Transverse colon (tissue), 4 donors: Measurements from ENCODE around the gene DNAH1. TPM values are rescaled to one million over a fixed set of nuclear protein-coding genes. Genes with fewer than 3 reads are reported as not detected.

ENCODE experiments used
- DNase-seq: peaks from one replicate; pipeline ENCODE4 v3.0.0-alpha.2; 2019
- H3K27ac ChIP-seq, 4 donors: fragments of 200-600 bp; sonication (generic); 2 replicates each; pipeline ENCODE4 v1.5.1; 2016 to 2018; ENCODE audit warnings: inconsistent platforms in 4 of 4
- H3K27me3 ChIP-seq: fragments of 200-600 bp; sonication (generic); 2 replicates; pipeline ENCODE4 v1.5.1; 2017; ENCODE audit warnings: inconsistent platforms
- H3K36me3 ChIP-seq, 4 donors: fragments of 200-600 bp; sonication (generic); 2 replicates each; pipeline ENCODE4 v1.5.1; 2017 to 2019; ENCODE audit warnings: inconsistent platforms in 4 of 4
- H3K4me1 ChIP-seq, 4 donors: fragments of 200-600 bp; sonication (generic); 2 replicates each; pipeline ENCODE4 v1.5.1; 2017 to 2020; ENCODE audit warnings: inconsistent platforms in 4 of 4
- H3K4me3 ChIP-seq, 4 donors: fragments of 200-600 bp; sonication (generic); 1 replicate in 1 of 4; 2 replicates in 3 of 4; pipeline versions ENCODE4 v1.5.1 to v1.6.1; 2017 to 2019; ENCODE audit warnings: inconsistent platforms in 4 of 4
- H3K9me3 ChIP-seq, 2 donors: fragments of 200-600 bp; sonication (generic); 2 replicates each; pipeline ENCODE4 v1.5.1; 2017 to 2019; ENCODE audit warnings: inconsistent platforms in 2 of 2
- CTCF ChIP-seq, 5 experiments: fragments of 200-600 bp in 3 of 5; fragments of 450-650 bp in 2 of 5; sonication (generic) in 3 of 5; IDR thresholded peaks; 1 replicate in 2 of 5; 2 replicates in 3 of 5; pipeline ENCODE4 v1.5.1; 2016 to 2017; ENCODE audit warnings: antibody characterized with exemption in 5 of 5, inconsistent platforms in 3 of 5, mild to moderate bottlenecking in 2 of 5, moderate library complexity in 1 of 5
- EP300 ChIP-seq: sonication (generic); formaldehyde crosslinking; IDR thresholded peaks from one replicate; pipeline ENCODE4 v1.6.1; 2017; ENCODE audit warnings: antibody characterized with exemption, low read depth
- POLR2A ChIP-seq: fragments of 450-650 bp; IDR thresholded peaks from one replicate; pipeline ENCODE4 v1.6.1; 2016; ENCODE audit warnings: antibody characterized with exemption, mild to moderate bottlenecking, moderate library complexity
- POLR2AphosphoS5 ChIP-seq, 3 donors: sonication (generic); formaldehyde crosslinking; IDR thresholded peaks; one replicate each; pipeline ENCODE4 v1.6.1; 2016; ENCODE audit warnings: antibody characterized with exemption in 3 of 3
- WGBS, 2 donors: methylation state at CpG; one replicate each; pipeline ENCODE4 v1.1.5; 2018; ENCODE audit warnings: low coverage in 1 of 2; 5-methylcytosine and 5-hydroxymethylcytosine counted together
- in situ Hi-C, 4 donors: fragments of 200-750 bp; cut with MboI; loops; one replicate each; pipeline versions ENCODE4 v1.15.0 to v1.15.1; 2017; ENCODE audit warnings: low sequenced_read_pairs in 3 of 4, low pct_ligation_motif_present in 1 of 4, low pct_unique_long_range_greater_than_20kb in 1 of 4
- intact Hi-C: fragments of 100-400 bp; cut with DNase I; formaldehyde crosslinking; loops from one replicate; pipeline ENCODE4 v1.15.1; 2023; ENCODE audit warnings: low total_unique reads
- total RNA-seq, 4 donors: library from RNA; depleted of rRNA; stranded (reverse); fragments of >200 nt; gene quantifications; one replicate each; pipeline ENCODE4 v1.1.0, GENCODE V29; 2016

Gene DNAH1
- total RNA-seq, 4 donors from 2014 or later = 17.6 to 102 (median 26.3) TPM

- no peak for TF ChIP-seq CTCF (IDR thresholded peaks at IDR 0.05)
- TF ChIP-seq POLR2A = no peak
- TF ChIP-seq EP300 = no peak
- TF ChIP-seq POLR2AphosphoS5 (IDR thresholded peaks at IDR 0.05) = no peak
- no peak overlapping the region for H3K27ac ChIP-seq
- H3K36me3 ChIP-seq = no peaks in the 10 kb centered on the region
- DNase-seq = no peak
- in situ Hi-C loops = no loop called here
- peaks cover 0 to 10% (median 2%) of the 10 kb centered on the region in 4 donors for H3K4me1 ChIP-seq
- H3K4me3 ChIP-seq = no peak overlapping the region
- no peaks in the 10 kb centered on the region for H3K27me3 ChIP-seq
- H3K9me3 ChIP-seq = no peaks in the 10 kb centered on the region
- WGBS, 2 donors = 87 to 90% methylated on average over 2 to 10 of the region's 10 CpGs
- intact Hi-C loops = no loop called here
These were observed 115.5 kb downstream of the DNAH1 start for GRCh38 chr3:52431459-52432223.

- in situ Hi-C loops = no loop called here
- H3K4me1 ChIP-seq = peaks cover 0 to 10% (median 2%) of the 10 kb centered on the region in 4 donors
- no peaks in the 10 kb centered on the region for H3K27me3 ChIP-seq
- H3K36me3 ChIP-seq = no peaks in the 10 kb centered on the region
- DNase-seq = no peak
- 84 to 90% methylated on average over 2 to 6 of the region's 6 CpGs for WGBS, 2 donors
- intact Hi-C loops = no loop called here
- TF ChIP-seq POLR2A (no peak), CTCF (IDR thresholded peaks at IDR 0.05) (no peak), EP300 (no peak), POLR2AphosphoS5 (IDR thresholded peaks at IDR 0.05) (no peak)
- H3K27ac ChIP-seq = no peak overlapping the region
- no peaks in the 10 kb centered on the region for H3K9me3 ChIP-seq
- H3K4me3 ChIP-seq = no peak overlapping the region
These were observed 116.1 kb downstream of the DNAH1 start for GRCh38 chr3:52432225-52432624.

- no peaks in the 10 kb centered on the region for H3K9me3 ChIP-seq
- peaks cover 0 to 10% (median 2%) of the 10 kb centered on the region in 4 donors for H3K4me1 ChIP-seq
- H3K27me3 ChIP-seq = no peaks in the 10 kb centered on the region
- in situ Hi-C loops = no loop called here
- no peak overlapping the region for H3K4me3 ChIP-seq
- H3K27ac ChIP-seq = no peak overlapping the region
- TF ChIP-seq EP300 (no peak), POLR2A (no peak), POLR2AphosphoS5 (IDR thresholded peaks at IDR 0.05) (no peak), CTCF (IDR thresholded peaks at IDR 0.05) (no peak)
- no peak for DNase-seq
- H3K36me3 ChIP-seq = no peaks in the 10 kb centered on the region
- intact Hi-C loops = no loop called here
- WGBS, 2 donors = 61 to 62% methylated on average over 2 to 4 of the region's 4 CpGs
These were observed 116.6 kb downstream of the DNAH1 start for GRCh38 chr3:52432691-52433141.

- Histone ChIP-seq H3K4me1 (peaks cover 0 to 10% (median 2%) of the 10 kb centered on the region in 4 donors), H3K27me3 (no peaks in the 10 kb centered on the region), H3K4me3 (no peak overlapping the region), H3K27ac (no peak overlapping the region), H3K9me3 (no peaks in the 10 kb centered on the region), H3K36me3 (no peaks in the 10 kb centered on the region)
- intact Hi-C loops (no loop called here), in situ Hi-C loops (no loop called here)
- DNase-seq = no peak
- 14 to 43% methylated on average over 3 to 10 of the region's 10 CpGs for WGBS, 2 donors
- TF ChIP-seq POLR2AphosphoS5 (IDR thresholded peaks at IDR 0.05) (no peak), CTCF (IDR thresholded peaks at IDR 0.05) (no peak), POLR2A (no peak), EP300 (no peak)
These were observed 117.3 kb downstream of the DNAH1 start for GRCh38 chr3:52433328-52433995.
